ENCODE data around the gene SYNDIG1L.
"Not testable (repeated sequence)": the region's sequence is repeated elsewhere in the genome, so short reads cannot be mapped to it uniquely, and the experiment has no call there.

The SYNDIG1L gene

GRCh38 chr14:74401504-74402241 lies 24.3 kb downstream of the SYNDIG1L start:
- DNase-seq: no peak

GRCh38 chr14:74400919-74401503 lies 25.0 kb downstream of the SYNDIG1L start:
- DNase-seq: no peak

- DNase-seq: no peak
Observed at GRCh38 chr14:74400031-74400685, 25.9 kb downstream of the SYNDIG1L start.

GRCh38 chr14:74395094-74395493 lies 30.9 kb downstream of the SYNDIG1L start:
- no peak for DNase-seq

- no peak for DNase-seq
Observed at GRCh38 chr14:74394549-74394948, 31.5 kb downstream of the SYNDIG1L start.

- no peak for DNase-seq
Observed at GRCh38 chr14:74392616-74393570, 33.1 kb downstream of the SYNDIG1L start.

GRCh38 chr14:74391479-74391878 lies 34.5 kb downstream of the SYNDIG1L start:
- DNase-seq: no peak

- not testable (repeated sequence) for DNase-seq
Observed at GRCh38 chr14:74390505-74390904, 35.5 kb downstream of the SYNDIG1L start.

GRCh38 chr14:74389980-74390379 lies 36.0 kb downstream of the SYNDIG1L start:
- DNase-seq: no peak

GRCh38 chr14:74382231-74382630 lies 43.8 kb downstream of the SYNDIG1L start:
- no peak for DNase-seq

- not testable (repeated sequence) for DNase-seq
Observed at GRCh38 chr14:74381571-74381970, 44.4 kb downstream of the SYNDIG1L start.

GRCh38 chr14:74380845-74381244 lies 45.2 kb downstream of the SYNDIG1L start:
- no peak for DNase-seq

GRCh38 chr14:74380172-74380571 lies 45.8 kb downstream of the SYNDIG1L start:
- no peak for DNase-seq

- no peak for DNase-seq
Observed at GRCh38 chr14:74377976-74378690, 47.9 kb downstream of the SYNDIG1L start.

- DNase-seq: no peak
Observed at GRCh38 chr14:74368441-74368840, 57.6 kb downstream of the SYNDIG1L start.

GRCh38 chr14:74368026-74368425 lies 58.0 kb downstream of the SYNDIG1L start:
- DNase-seq: no peak

GRCh38 chr14:74364271-74364880 lies 61.6 kb downstream of the SYNDIG1L start:
- no peak for DNase-seq

- DNase-seq: no peak
Observed at GRCh38 chr14:74362361-74362915, 63.6 kb downstream of the SYNDIG1L start.

- no peak for DNase-seq
Observed at GRCh38 chr14:74360163-74360562, 65.8 kb downstream of the SYNDIG1L start.

- no peak for DNase-seq
Observed at GRCh38 chr14:74358176-74358829, 67.7 kb downstream of the SYNDIG1L start.

GRCh38 chr14:74357585-74357984 lies 68.4 kb downstream of the SYNDIG1L start:
- no peak for DNase-seq
